GM13976 (cell line): ENCODE measurements around the gene BAIAP3.
A peak's percentile ranks its signal among the peaks of the same experiment; 100 is the strongest.

Source experiments
- DNase-seq: peaks from one replicate; pipeline ENCODE4 v3.0.0; 2012; ENCODE audit warnings: low spot score
- in situ Hi-C: fragments of 300-500 bp; cut with MboI; formaldehyde crosslinking; loops from one replicate; pipeline ENCODE4 v1.12.0; 2022; ENCODE audit warnings: low sequenced_read_pairs, mixed read lengths, inconsistent platforms; ENCODE audit not compliant: unreplicated experiment
- TF ChIP-seq, protein P1 (sequence below): IDR thresholded peaks from 2 replicates; pipeline ENCODE4 v1.5.1; 2012; ENCODE audit warnings: borderline replicate concordance, mild to moderate bottlenecking; ENCODE audit not compliant: insufficient read depth; ENCODE audit errors: extremely low read depth, missing control alignments, control extremely low read depth

The BAIAP3 gene

DNA sequence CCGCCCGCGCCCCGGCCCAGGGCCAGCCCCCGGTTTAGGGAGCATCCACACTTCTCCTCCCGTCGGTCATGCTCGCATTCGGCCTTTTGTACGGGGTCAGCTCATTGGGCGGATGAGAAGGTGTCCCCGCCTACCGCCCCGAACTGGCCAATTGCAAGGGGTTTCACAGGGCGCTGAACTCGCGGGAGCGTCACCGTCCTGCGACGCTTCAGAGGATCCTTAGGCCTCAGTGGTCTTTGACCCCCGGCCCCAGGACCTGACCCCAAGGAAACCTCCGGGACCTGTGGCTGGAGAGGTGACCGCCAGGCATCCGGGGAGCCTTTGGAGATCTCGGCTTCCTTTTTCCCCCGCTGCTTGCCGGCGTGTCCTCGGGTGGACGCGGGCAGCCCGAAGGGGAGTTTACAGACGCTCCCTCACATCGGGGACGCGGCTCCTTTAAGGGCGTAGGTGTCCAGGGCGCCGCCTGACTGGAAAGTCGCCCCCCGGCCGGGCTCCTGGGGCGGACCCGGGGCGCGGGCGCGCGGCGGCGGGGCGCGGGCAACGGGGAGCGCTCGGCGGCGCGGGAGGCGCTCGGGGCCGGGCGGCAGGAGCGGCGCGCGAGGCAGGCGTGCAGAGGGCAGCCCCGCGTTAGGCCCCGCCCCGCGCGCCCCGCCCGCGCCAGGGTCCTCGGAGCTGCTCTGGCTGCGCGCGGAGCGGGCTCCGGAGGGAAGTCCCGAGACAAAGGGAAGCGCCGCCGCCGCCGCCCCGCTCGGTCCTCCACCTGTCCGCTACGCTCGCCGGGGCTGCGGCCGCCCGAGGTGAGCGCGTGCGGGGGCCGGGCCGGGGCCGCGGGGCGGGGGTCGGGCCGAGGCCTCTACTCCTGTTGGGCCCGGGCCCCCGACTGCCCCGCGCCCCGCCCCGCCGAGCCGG is 24.2 kb upstream of the BAIAP3 start, which contains the start of gene UBE2I:
UBE2I (plus strand) TSS at position 660 of the 909 bp plus-strand sequence. CDS start 4,395 bp downstream, outside the sequence.
- in situ Hi-C loops: loop anchor here (25.0 kb wide), 1 partner anchor 97 kb away; no protein-coding TSS in a partner anchor
- TF ChIP-seq, protein P1, sequence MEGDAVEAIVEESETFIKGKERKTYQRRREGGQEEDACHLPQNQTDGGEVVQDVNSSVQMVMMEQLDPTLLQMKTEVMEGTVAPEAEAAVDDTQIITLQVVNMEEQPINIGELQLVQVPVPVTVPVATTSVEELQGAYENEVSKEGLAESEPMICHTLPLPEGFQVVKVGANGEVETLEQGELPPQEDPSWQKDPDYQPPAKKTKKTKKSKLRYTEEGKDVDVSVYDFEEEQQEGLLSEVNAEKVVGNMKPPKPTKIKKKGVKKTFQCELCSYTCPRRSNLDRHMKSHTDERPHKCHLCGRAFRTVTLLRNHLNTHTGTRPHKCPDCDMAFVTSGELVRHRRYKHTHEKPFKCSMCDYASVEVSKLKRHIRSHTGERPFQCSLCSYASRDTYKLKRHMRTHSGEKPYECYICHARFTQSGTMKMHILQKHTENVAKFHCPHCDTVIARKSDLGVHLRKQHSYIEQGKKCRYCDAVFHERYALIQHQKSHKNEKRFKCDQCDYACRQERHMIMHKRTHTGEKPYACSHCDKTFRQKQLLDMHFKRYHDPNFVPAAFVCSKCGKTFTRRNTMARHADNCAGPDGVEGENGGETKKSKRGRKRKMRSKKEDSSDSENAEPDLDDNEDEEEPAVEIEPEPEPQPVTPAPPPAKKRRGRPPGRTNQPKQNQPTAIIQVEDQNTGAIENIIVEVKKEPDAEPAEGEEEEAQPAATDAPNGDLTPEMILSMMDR: no peak

DNA sequence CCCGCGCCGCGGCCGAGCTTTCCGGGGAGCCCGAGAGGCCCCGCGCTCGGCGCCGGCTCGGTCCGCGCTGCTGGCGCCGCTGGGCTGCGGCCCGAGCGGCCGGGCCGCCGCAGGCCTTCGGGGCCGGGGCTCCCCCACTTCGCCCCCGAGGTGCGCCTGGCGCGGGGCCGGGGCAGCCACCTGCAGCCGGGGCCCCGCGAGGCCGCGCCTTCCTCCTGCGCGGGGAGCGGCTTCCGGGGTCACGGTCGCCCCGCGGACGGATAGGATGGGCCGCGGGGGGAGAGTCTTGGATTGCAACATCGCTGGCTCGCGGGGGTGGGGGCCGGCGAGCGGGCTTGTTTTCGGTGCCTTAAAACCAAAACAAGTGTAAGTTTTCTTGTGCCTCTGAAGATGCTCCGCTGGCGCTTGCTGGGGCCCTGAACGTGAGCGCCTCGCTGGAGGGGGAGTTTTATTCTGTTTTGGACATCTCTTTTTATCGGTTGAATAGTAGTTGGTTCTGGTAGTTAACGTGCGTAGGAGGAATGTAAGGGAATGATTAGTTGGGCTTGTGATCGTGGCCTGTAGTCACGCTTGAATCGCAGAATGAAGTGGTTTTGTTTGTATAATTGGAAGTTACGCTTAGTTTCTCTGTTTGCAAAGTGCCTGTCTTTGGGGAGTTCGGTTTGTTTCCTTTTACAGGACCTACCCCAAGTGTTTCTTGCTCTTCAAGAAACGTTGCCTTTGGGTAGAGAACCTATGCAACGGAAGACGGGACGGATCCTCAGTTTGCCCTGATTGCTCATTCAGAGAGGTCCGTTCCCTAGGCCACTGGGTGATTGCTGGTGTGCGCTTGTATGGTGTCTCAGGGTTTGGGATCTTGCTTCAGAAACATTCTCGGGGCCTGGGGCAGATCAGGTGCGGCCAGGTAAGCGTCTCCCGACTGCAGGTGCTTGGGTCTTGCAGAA is 23.3 kb upstream of the BAIAP3 start:
- no peak for DNase-seq
- TF ChIP-seq, protein P1: no peak
- in situ Hi-C loops: loop anchor here (25.0 kb wide), 1 partner anchor 98 kb away; no protein-coding TSS in a partner anchor

More for the DNA sequence above, 24.2 kb upstream of the BAIAP3 start, which contains the start of gene UBE2I:
- peak; percentile 94 for DNase-seq

DNA sequence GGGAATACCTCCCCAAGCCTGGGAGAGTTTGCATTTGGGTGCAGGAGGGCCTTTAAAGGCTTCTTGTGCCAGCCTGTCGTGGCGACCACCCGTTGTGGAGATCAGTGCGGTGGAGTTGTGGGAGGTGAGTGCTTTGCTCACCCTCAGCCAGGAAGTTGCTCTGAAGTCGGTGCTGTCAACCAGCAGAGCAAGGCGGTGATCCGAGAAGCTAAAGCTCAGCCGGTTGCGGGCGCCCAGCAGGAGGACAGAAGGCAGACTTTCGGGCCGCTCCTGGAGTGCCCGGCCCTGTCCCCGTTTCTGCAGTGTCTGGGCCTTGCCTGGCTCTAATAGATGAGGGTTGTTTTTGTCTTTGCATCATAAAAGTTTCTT is 22.6 kb upstream of the BAIAP3 start:
- in situ Hi-C loops: loop anchor here (25.0 kb wide), 1 partner anchor 99 kb away; no protein-coding TSS in a partner anchor
- no peak for DNase-seq
- TF ChIP-seq, protein P1: no peak

DNA sequence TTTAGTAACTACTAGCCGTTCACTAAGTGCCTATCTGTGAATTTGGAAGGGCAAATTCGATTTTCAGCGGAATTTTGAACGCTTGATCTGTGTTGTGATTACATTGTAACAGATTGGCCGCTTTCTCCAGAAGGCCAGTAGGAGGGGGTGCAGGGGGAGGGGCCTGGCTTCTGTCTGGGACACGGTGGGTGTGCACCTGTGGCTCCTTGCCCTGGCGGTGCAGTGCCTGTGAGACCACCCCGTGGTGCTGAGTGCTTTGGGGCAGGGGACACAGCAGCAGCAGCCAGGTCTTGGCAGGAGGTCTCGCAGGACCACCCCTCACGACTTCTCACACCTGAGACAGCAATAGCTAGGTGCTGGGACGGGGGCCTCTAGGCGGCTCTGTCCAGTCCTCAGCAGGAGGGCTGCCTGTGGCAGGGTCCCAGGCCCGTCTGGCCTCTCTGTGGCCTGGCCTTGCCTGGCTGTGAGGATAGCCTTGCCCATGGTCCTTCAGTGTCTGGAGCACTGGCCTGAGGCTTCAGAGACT is 22.2 kb upstream of the BAIAP3 start:
- TF ChIP-seq, protein P1: no peak
- no peak for DNase-seq
- in situ Hi-C loops: loop anchor here (25.0 kb wide), 1 partner anchor 99 kb away; no protein-coding TSS in a partner anchor

DNA sequence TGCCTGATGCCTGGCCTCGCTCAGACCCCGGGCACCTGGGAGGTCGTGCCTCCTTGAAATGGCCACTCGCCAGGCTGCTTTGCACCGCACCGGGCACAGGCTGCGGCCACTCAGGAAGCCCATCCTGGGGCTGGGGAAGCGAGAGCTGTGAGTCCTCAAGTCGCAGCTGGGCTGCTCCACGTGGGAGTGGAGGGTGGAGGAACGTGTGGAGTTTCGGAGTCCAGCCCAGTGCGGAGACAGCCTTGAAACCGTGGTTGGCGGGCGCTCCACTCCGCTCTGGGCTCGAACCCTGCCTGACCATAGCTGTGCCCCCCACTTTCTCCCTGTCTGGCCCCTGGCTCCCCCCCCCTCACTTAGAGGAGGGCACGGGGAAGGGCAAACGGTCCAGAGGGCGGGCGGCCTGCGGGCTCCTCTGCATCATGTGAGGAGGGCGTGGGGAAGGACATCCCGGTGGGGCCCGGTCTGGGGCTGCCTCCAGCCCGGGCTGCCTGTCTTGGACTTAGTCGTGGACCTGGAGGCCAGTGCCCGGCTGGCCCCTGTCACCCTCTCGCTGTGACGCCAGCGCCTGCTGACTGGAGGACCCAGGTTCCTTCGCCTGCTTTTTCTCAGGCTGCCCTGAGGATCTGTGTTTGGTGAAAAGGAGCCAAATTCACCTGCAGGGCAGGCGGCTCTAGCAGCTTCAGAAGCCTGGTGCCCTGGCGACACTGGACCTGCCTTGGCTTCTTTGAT is 21.5 kb upstream of the BAIAP3 start:
- TF ChIP-seq, protein P1: no peak
- in situ Hi-C loops: loop anchor here (25.0 kb wide), 1 partner anchor 100 kb away; no protein-coding TSS in a partner anchor
- no peak for DNase-seq
